K562 (cell line): Measurements from ENCODE around the gene CD19. TPM values are rescaled to one million over a fixed set of nuclear protein-coding genes. Genes with fewer than 3 reads are reported as not detected.

Source experiments
- E2F8 ChIP-seq: fragments of 450-650 bp; IDR thresholded peaks from 2 replicates; pipeline ENCODE4 v1.7.1; 2018; ENCODE audit warnings: mild to moderate bottlenecking, low read depth; ENCODE audit not compliant: partially characterized antibody
- HMG20B ChIP-seq: fragments of 250-450 bp; sonication (Bioruptor Pico); IDR thresholded peaks from 2 replicates; pipeline ENCODE4 v1.5.0; 2021; ENCODE audit warnings: mild to moderate bottlenecking
- ILK ChIP-seq: fragments of 450-650 bp; IDR thresholded peaks from 2 replicates; pipeline ENCODE4 v1.6.1; 2016; ENCODE audit warnings: missing genetic modification characterization, low read depth, mild to moderate bottlenecking, missing compliant biosample characterization, moderate library complexity, borderline replicate concordance
- KDM5B ChIP-seq: fragments of 200-600 bp; sonication (generic); IDR thresholded peaks from 2 replicates; pipeline ENCODE4 v1.6.1; 2012; ENCODE audit warnings: low read depth, mild to moderate bottlenecking, moderate library complexity, low read length, control low read depth, inconsistent platforms; ENCODE audit not compliant: insufficient replicate concordance
- MYBL2 ChIP-seq, 2 experiments: fragments of 450-650 bp in 1 of 2; sonication (generic) in 1 of 2; formaldehyde crosslinking in 1 of 2; IDR thresholded peaks; 2 replicates each; pipeline versions ENCODE4 v1.6.1 to v1.8.1; 2017 to 2022; ENCODE audit warnings: borderline replicate concordance in 1 of 2, inconsistent platforms in 1 of 2, low read depth in 1 of 2, mild to moderate bottlenecking in 1 of 2, missing genetic modification reagents in 1 of 2, moderate library complexity in 1 of 2
- RAD21 ChIP-seq, 2 experiments: fragments of 250-450 bp in 1 of 2; fragments of 450-650 bp in 1 of 2; sonication (Bioruptor Pico) in 1 of 2; formaldehyde crosslinking in 1 of 2; IDR thresholded peaks in 1 of 2; conservative IDR thresholded peaks in 1 of 2; 2 replicates each; pipeline versions ENCODE4 v1.4.0 to v1.8.0; 2020 to 2022; ENCODE audit warnings: mild to moderate bottlenecking in 2 of 2, moderate library complexity in 1 of 2
- SAP30 ChIP-seq: fragments of 200-600 bp; sonication (generic); IDR thresholded peaks from 2 replicates; pipeline ENCODE4 v1.6.1; 2012; ENCODE audit warnings: borderline replicate concordance, low read depth, mild to moderate bottlenecking, moderate library complexity, low read length, control low read depth, inconsistent platforms; ENCODE audit not compliant: insufficient read depth, poor library complexity, severe bottlenecking
- UBTF ChIP-seq, 2 experiments: IDR thresholded peaks; 2 replicates each; pipeline ENCODE4 v1.6.1; 2012; ENCODE audit warnings: improper control_type of control experiment in 2 of 2, low read depth in 2 of 2, low read length in 2 of 2, borderline replicate concordance in 1 of 2
- ZNF324 ChIP-seq: fragments of 250-450 bp; sonication (Bioruptor Pico); IDR thresholded peaks from 2 replicates; pipeline ENCODE4 v1.4.0; 2020; ENCODE audit warnings: mild to moderate bottlenecking
- polyA plus RNA-seq, 8 experiments: library from polyadenylated mRNA; depleted of rRNA in 4 of 8; stranded (reverse) in 5 of 8; unstranded in 3 of 8; fragments of >200 nt; fragmentation: Nextera tagmentation in 2 of 8; fragmentation: Illumina TruSeq in 1 of 8; extraction: Ambion mirVana in 2 of 8; extraction: Trizol in 1 of 8; gene quantifications; 2 replicates each; pipeline versions ENCODE4 v1.2.1 to v1.2.3, GENCODE V29; 2011 to 2014; ENCODE audit warnings: inconsistent platforms in 1 of 8, missing spikeins in 1 of 8
- total RNA-seq, 7 experiments: library from RNA; depleted of rRNA in 6 of 7; stranded (reverse); fragments of >200 nt in 6 of 7; fragmentation: Illumina TruSeq in 2 of 7; extraction: Trizol in 2 of 7; gene quantifications; 2 replicates each; pipeline versions ENCODE4 v1.2.1 to v1.2.3, GENCODE V29; 2011 to 2021; ENCODE audit warnings: low replicate concordance in 1 of 7
- TF ChIP-seq, protein P1 (sequence below): fragments of 450-650 bp; formaldehyde crosslinking; conservative IDR thresholded peaks from 2 replicates; pipeline ENCODE4 v1.4.0; 2022; ENCODE audit warnings: mild to moderate bottlenecking, missing genetic modification characterization
- TF ChIP-seq, protein P2 (sequence below), 2 experiments: fragments of 450-650 bp in 1 of 2; sonication (generic) in 1 of 2; formaldehyde crosslinking; conservative IDR thresholded peaks; 2 replicates each; pipeline versions ENCODE4 v1.4.0 to v1.8.1; 2020 to 2022; ENCODE audit warnings: mild to moderate bottlenecking in 1 of 2, missing genetic modification reagents in 1 of 2
- TF ChIP-seq, protein P3 (sequence below): fragments of 450-650 bp; IDR thresholded peaks from 2 replicates; pipeline ENCODE4 v1.6.1; 2016; ENCODE audit warnings: missing biosample characterization, missing genetic modification characterization

The CD19 gene
- total and polyA plus RNA-seq, 9 of the 15 experiments (the other 6 are each of a cell fraction or from before 2014, with no cell fraction given) = 0.27 to 3.7 (median 2.0) TPM; not detected in 1

GRCh38 chr16:28925386-28926228 lies 6.2 kb upstream of the CD19 start (continued):
- peak in 1 of 2 experiments; percentile 40; a peak in 1 of 4 replicates for TF ChIP-seq UBTF (IDR thresholded peaks at IDR 0.05; ENCODE audit: borderline replicate concordance in 1 of 2, low read depth in 2 of 2, low read length in 2 of 2)
- no peak for TF ChIP-seq HMG20B (CRISPR knock-in tag)
- TF ChIP-seq SAP30 = no peak
- no peak for TF ChIP-seq MYBL2 (IDR thresholded peaks at IDR 0.05; ENCODE audit: low read depth)
- no peak for TF ChIP-seq MYBL2 (CRISPR knock-in tag; IDR thresholded peaks at IDR 0.05; ENCODE audit: borderline replicate concordance)
- TF ChIP-seq ZNF324 (CRISPR knock-in tag) = no peak
- TF ChIP-seq, protein P1, sequence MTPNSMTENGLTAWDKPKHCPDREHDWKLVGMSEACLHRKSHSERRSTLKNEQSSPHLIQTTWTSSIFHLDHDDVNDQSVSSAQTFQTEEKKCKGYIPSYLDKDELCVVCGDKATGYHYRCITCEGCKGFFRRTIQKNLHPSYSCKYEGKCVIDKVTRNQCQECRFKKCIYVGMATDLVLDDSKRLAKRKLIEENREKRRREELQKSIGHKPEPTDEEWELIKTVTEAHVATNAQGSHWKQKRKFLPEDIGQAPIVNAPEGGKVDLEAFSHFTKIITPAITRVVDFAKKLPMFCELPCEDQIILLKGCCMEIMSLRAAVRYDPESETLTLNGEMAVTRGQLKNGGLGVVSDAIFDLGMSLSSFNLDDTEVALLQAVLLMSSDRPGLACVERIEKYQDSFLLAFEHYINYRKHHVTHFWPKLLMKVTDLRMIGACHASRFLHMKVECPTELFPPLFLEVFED = peak; percentile 18; the same call in 1 of the 2 replicates
- TF ChIP-seq, protein P2, sequence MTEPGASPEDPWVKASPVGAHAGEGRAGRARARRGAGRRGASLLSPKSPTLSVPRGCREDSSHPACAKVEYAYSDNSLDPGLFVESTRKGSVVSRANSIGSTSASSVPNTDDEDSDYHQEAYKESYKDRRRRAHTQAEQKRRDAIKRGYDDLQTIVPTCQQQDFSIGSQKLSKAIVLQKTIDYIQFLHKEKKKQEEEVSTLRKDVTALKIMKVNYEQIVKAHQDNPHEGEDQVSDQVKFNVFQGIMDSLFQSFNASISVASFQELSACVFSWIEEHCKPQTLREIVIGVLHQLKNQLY (CRISPR knock-in tag; conservative IDR thresholded peaks at IDR 0.05) = no peak; a peak in 1 of 4 replicates
- TF ChIP-seq, protein P3, sequence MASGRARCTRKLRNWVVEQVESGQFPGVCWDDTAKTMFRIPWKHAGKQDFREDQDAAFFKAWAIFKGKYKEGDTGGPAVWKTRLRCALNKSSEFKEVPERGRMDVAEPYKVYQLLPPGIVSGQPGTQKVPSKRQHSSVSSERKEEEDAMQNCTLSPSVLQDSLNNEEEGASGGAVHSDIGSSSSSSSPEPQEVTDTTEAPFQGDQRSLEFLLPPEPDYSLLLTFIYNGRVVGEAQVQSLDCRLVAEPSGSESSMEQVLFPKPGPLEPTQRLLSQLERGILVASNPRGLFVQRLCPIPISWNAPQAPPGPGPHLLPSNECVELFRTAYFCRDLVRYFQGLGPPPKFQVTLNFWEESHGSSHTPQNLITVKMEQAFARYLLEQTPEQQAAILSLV (tag) = no peak
- peak; percentile 54 for TF ChIP-seq E2F8
- no peak for TF ChIP-seq RAD21 (CRISPR knock-in tag; conservative IDR thresholded peaks at IDR 0.05 in 1 of 2, IDR thresholded peaks at IDR 0.05 in 1 of 2)
- no peak for TF ChIP-seq ILK (tag)
- TF ChIP-seq KDM5B = peak; percentile 65
